Activated T-cell treated with anti-CD3 and anti-CD28 coated beads, Interleukin-2, amount 50 U/mL, for 4 hours (primary cell): ENCODE measurements around the gene CACNA1C. TPM values are rescaled to one million over a fixed set of nuclear protein-coding genes. Genes with fewer than 3 reads are reported as not detected.
A peak's percentile ranks its signal among the peaks of the same experiment; 100 is the strongest.

Source experiments
- ATAC-seq, 2 donors: fragments of 200-7000 bp; cut with Tn5 transposase; one replicate each; pipeline ENCODE4 v1.10.0; 2021
- DNase-seq: peaks from one replicate; pipeline ENCODE4 v3.0.0-alpha.2; 2020
- H3K27me3 Mint-ChIP-seq: one replicate; pipeline ENCODE4 v1.8.0; 2021; ENCODE audit warnings: low read depth, mixed read lengths
- H3K36me3 Mint-ChIP-seq: one replicate; pipeline ENCODE4 v1.8.0; 2022; ENCODE audit warnings: mixed read lengths; ENCODE audit not compliant: insufficient read depth
- H3K4me1 Mint-ChIP-seq: one replicate; pipeline ENCODE4 v1.8.0; 2021; ENCODE audit warnings: low read depth, mixed read lengths
- H3K4me3 Mint-ChIP-seq: one replicate; pipeline ENCODE4 v1.8.0; 2021; ENCODE audit warnings: mild to moderate bottlenecking, moderate library complexity, mixed read lengths
- H3K9me3 Mint-ChIP-seq: one replicate; pipeline ENCODE4 v1.8.0; 2021; ENCODE audit warnings: mixed read lengths
- total RNA-seq, 3 donors: library from RNA; stranded (reverse); gene quantifications; one replicate each; pipeline ENCODE4 v1.2.1, GENCODE V29; 2021

The CACNA1C gene
- total RNA-seq, 3 donors from 2014 or later = 0.03 to 0.08 (median 0.03) TPM

DNA sequence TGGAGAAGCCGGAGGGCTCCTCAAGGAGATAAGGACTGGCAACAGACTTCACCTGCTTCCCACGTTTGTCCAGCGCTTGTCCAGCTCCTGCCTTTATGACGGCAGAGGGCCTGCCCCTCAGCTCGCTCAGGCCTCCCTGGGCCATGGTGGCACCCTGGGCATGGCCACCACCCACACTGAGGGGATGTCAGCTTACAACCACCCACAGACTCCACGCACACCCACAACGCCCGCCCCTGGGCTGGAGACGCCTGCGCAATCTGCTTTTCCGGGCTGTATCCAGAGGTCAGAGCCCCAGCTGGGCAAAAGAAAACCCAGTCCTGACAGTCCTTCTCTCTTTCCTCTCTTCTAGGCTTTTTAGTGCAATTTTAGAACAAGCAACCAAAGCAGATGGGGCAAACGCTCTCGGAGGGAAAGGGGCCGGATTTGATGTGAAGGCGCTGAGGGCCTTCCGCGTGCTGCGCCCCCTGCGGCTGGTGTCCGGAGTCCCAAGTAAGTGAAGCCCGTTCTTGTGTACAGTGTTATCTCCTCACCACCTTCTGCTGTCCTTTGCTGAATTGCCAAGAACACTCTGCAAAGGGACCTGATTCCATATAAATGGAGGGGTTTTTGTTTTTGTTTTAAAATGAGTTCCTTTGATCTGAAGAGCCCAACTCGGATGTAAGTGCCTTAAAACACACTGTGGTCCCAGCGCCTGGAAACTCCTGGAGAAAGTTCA is 404.6 kb downstream of the CACNA1C start:
- DNase-seq (no peak), ATAC-seq (no peak)
- no peaks in the 10 kb centered on the region for H3K4me1 Mint-ChIP-seq
- H3K36me3 Mint-ChIP-seq = no peaks in the 10 kb centered on the region
- no peaks in the 10 kb centered on the region for H3K27me3 Mint-ChIP-seq
- H3K4me3 Mint-ChIP-seq = no peak overlapping the region
- no peaks in the 10 kb centered on the region for H3K9me3 Mint-ChIP-seq

DNA sequence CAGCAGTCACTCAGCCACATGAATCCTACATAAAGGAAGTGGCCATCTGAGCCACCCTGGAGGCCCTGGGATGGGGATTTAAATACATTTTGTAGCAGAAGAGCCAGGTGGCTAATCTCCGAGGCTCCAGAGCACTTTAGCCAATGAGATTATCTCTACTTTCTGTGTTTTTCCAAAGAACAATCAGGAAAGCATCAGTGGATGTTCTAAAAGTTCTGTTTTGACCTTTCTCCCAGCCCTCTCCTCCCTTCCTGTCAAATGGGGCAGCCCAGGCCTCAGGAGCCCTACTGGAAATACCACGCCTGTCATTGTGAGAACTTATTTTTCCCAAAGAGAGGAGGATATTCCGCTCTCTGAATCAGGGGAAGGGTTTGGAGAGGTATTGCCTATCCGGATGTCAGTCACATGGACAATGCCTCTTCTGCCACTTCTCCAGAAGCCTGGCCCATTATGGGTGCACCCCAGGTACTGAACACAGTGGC is 405.2 kb downstream of the CACNA1C start:
- ATAC-seq = no peak
- DNase-seq = no peak
- no peaks in the 10 kb centered on the region for H3K4me1 Mint-ChIP-seq
- no peak overlapping the region for H3K4me3 Mint-ChIP-seq
- H3K27me3 Mint-ChIP-seq = no peaks in the 10 kb centered on the region
- H3K9me3 Mint-ChIP-seq = no peaks in the 10 kb centered on the region
- H3K36me3 Mint-ChIP-seq = no peaks in the 10 kb centered on the region

GRCh38 chr12:2460051-2460670 is 407.4 kb downstream of the CACNA1C start:
- DNase-seq (no peak), ATAC-seq (no peak)
- H3K4me1 Mint-ChIP-seq = no peaks in the 10 kb centered on the region
- H3K27me3 Mint-ChIP-seq = no peaks in the 10 kb centered on the region
- no peaks in the 10 kb centered on the region for H3K36me3 Mint-ChIP-seq
- no peak overlapping the region for H3K4me3 Mint-ChIP-seq
- H3K9me3 Mint-ChIP-seq = no peaks in the 10 kb centered on the region

GRCh38 chr12:2461046-2461445 is 408.3 kb downstream of the CACNA1C start:
- ATAC-seq = no peak
- DNase-seq = no peak
- Mint-ChIP-seq H3K36me3 (no peaks in the 10 kb centered on the region), H3K4me3 (no peak overlapping the region), H3K4me1 (no peaks in the 10 kb centered on the region), H3K9me3 (no peaks in the 10 kb centered on the region), H3K27me3 (no peaks in the 10 kb centered on the region)

DNA sequence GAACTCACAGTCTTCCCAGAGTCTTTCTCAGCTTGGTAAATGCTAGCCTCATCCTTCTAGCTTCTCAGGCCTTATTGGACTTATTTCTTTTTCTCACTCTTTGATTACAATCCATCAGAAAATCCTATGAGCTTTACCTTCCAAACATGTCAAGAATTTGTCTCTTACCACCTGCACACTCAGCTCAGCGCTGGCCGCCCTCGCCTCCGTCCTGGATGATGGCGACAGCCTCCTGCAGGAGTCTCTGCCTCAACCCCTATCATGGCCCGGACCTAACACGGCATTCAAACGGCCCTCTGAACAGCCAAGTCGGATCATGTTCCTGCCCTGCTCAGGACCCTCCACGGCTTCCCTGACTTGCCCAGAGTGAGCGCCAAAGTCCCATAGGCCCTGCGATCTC is 408.9 kb downstream of the CACNA1C start:
- DNase-seq (no peak), ATAC-seq (no peak)
- no peaks in the 10 kb centered on the region for H3K36me3 Mint-ChIP-seq
- H3K9me3 Mint-ChIP-seq = no peaks in the 10 kb centered on the region
- no peaks in the 10 kb centered on the region for H3K4me1 Mint-ChIP-seq
- H3K4me3 Mint-ChIP-seq = no peak overlapping the region
- H3K27me3 Mint-ChIP-seq = no peaks in the 10 kb centered on the region

DNA sequence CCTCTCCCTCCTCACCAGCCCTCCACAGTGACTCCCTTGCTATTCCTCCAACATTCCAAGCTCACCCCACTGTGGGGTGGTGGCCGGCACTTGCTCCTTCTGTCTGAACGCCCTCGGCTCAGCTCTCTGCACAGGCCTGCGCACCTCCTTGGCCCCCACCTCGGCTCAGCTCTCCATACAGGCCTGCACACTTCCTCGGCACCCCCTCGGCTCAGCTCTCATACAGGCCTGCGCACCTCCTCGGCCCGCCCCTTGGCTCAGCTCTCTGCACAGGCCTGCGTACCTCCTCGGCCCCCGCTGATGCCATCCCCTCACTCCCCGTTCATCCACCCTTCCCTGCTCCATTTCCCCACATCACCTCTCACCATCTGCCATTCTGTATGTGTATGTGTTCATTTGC is 409.3 kb downstream of the CACNA1C start:
- peaks cover 3% of the 10 kb centered on the region for H3K27me3 Mint-ChIP-seq
- no peak for ATAC-seq
- H3K9me3 Mint-ChIP-seq = no peaks in the 10 kb centered on the region
- H3K4me1 Mint-ChIP-seq = no peaks in the 10 kb centered on the region
- H3K36me3 Mint-ChIP-seq = no peaks in the 10 kb centered on the region
- H3K4me3 Mint-ChIP-seq = no peak overlapping the region
- DNase-seq = no peak

DNA sequence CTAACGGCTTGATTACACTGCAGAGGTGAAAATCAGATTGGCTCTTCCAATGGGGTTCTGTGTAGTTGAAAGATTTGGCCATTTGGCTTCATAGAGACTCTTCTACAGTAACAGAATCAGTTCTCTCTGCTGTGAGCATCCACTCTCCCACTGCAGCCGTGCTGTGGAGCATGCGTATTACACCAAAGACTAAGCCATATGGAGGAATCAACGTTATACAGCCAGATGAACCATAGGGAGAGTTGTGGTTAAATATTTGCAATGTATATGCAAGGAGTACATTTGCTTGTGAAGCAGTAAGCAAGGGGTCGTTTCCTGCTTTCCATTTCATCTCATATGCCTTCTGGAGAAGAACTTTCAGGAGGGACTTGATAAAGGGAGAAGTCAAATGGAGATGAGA is 410.9 kb downstream of the CACNA1C start:
- Mint-ChIP-seq H3K9me3 (no peaks in the 10 kb centered on the region), H3K27me3 (peaks cover 3% of the 10 kb centered on the region), H3K4me1 (no peaks in the 10 kb centered on the region), H3K36me3 (no peaks in the 10 kb centered on the region), H3K4me3 (no peak overlapping the region)
- ATAC-seq (no peak), DNase-seq (no peak)

GRCh38 chr12:2465681-2466080 is 412.9 kb downstream of the CACNA1C start:
- no peak for ATAC-seq

GRCh38 chr12:2466211-2466610 is 413.4 kb downstream of the CACNA1C start:
- H3K9me3 Mint-ChIP-seq = no peaks in the 10 kb centered on the region
- no peak for ATAC-seq
- no peaks in the 10 kb centered on the region for H3K4me1 Mint-ChIP-seq

More at GRCh38 chr12:2465681-2466080, 412.9 kb downstream of the CACNA1C start:
- Mint-ChIP-seq H3K27me3 (peaks cover 3% of the 10 kb centered on the region), H3K4me1 (no peaks in the 10 kb centered on the region), H3K9me3 (no peaks in the 10 kb centered on the region), H3K36me3 (no peaks in the 10 kb centered on the region), H3K4me3 (no peak overlapping the region)
- DNase-seq = no peak

DNA sequence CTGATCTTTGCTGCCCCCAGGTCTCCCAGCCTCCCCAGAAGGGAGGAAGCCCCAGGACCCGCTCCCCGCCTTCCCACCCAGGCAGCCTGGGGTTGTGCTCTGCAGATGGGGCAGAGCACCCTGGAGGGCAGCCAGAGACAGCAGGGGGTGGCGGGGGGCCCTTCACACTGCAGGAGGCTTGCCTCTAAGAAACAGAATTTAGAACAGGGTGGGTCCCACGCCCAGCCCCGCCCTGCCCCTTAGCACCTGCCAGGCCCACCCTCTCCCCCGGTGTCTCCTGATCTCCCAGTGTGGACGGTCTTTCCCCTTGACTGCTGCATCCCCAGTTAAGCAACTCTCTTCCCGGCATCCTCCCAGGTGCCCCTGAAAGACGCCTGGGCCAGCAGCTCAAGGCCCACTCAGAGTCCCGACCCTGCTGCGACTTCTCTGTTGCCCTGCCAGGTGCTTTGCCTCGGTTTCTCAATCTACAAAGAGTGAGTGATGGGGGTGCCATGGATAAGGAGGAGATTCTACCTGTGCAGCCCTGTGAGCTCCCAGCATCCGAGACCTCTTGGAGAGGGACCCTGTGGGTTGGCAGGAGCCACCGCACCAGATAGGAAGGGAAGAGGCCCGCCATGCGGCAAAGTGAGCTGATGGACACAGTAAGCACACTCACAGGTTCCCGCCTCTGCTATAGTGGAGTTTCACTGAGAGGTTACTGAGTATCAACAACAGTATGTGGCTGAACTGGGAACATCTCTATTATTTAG is 414.8 kb downstream of the CACNA1C start:
- no peak for DNase-seq
- Mint-ChIP-seq H3K27me3 (peaks cover 6% of the 10 kb centered on the region), H3K36me3 (no peaks in the 10 kb centered on the region), H3K4me3 (no peak overlapping the region), H3K9me3 (no peaks in the 10 kb centered on the region), H3K4me1 (no peaks in the 10 kb centered on the region)
- ATAC-seq = no peak

More at GRCh38 chr12:2466211-2466610, 413.4 kb downstream of the CACNA1C start:
- peaks cover 3% of the 10 kb centered on the region for H3K27me3 Mint-ChIP-seq
- H3K4me3 Mint-ChIP-seq = no peak overlapping the region
- no peak for DNase-seq
- no peaks in the 10 kb centered on the region for H3K36me3 Mint-ChIP-seq

GRCh38 chr12:2475984-2476383 is 423.2 kb downstream of the CACNA1C start:
- H3K9me3 Mint-ChIP-seq = no peaks in the 10 kb centered on the region
- peaks cover 8% of the 10 kb centered on the region for H3K27me3 Mint-ChIP-seq
- H3K36me3 Mint-ChIP-seq = no peaks in the 10 kb centered on the region
- DNase-seq (no peak), ATAC-seq (no peak)
- H3K4me3 Mint-ChIP-seq = no peak overlapping the region
- H3K4me1 Mint-ChIP-seq = no peaks in the 10 kb centered on the region

GRCh38 chr12:2477009-2477766 is 424.4 kb downstream of the CACNA1C start:
- Mint-ChIP-seq H3K4me1 (no peaks in the 10 kb centered on the region), H3K9me3 (no peaks in the 10 kb centered on the region), H3K36me3 (no peaks in the 10 kb centered on the region), H3K4me3 (no peak overlapping the region), H3K27me3 (peaks cover 7% of the 10 kb centered on the region)
- DNase-seq (no peak), ATAC-seq (peak; percentile 54 to 60)

DNA sequence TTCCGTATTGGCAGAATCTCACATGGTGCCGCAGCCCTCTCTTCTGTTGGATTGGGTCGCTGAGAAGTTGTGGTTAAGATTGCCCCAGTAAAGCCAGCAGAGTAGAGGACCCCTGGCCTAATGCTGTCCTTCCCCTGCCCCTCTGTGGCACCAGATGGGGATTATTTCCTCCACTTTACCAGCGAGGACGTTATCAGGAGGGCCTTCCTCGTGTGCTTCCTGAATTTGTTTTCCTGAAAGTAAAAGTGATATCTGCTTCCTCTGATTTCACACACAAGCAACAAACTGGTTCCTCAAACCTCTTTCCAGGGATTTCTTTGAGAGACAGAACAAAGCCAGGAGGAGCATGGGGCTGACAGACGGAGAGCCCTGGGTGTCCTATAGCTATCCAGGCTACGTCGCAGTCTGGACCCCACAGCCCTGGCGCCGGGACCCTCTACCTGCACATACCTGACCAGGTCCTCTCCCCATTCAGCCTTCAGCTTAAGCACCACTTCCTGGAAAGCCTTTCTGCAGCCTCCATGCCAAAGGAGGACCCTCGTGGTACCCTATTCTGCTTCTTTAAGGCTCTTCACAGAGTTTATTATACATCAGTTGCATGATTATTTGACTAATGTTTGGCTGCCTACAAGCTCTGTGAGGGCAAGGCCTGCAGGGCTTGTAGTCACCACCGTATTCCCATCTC is 427.2 kb downstream of the CACNA1C start:
- peaks cover 6% of the 10 kb centered on the region for H3K27me3 Mint-ChIP-seq
- H3K4me1 Mint-ChIP-seq = no peaks in the 10 kb centered on the region
- DNase-seq = no peak
- H3K4me3 Mint-ChIP-seq = no peak overlapping the region
- ATAC-seq = no peak
- no peaks in the 10 kb centered on the region for H3K9me3 Mint-ChIP-seq
- no peaks in the 10 kb centered on the region for H3K36me3 Mint-ChIP-seq

- Mint-ChIP-seq H3K9me3 (no peaks in the 10 kb centered on the region), H3K36me3 (no peaks in the 10 kb centered on the region), H3K27me3 (peaks cover 6% of the 10 kb centered on the region), H3K4me1 (no peaks in the 10 kb centered on the region), H3K4me3 (no peak overlapping the region)
- DNase-seq (no peak), ATAC-seq (no peak)
These were observed 428.6 kb downstream of the CACNA1C start for GRCh38 chr12:2481346-2481745.
